ENCODE data around the gene CNTNAP3. TPM values are rescaled to one million over a fixed set of nuclear protein-coding genes. Genes with fewer than 3 reads are reported as not detected.
"Not testable (repeated sequence)": the region's sequence is repeated elsewhere in the genome, so short reads cannot be mapped to it uniquely, and the experiment has no call there.

Gene CNTNAP3
- total RNA-seq, 1 experiment from 2014 or later, result 8.8 TPM

- H3K4me1 ChIP-seq (ENCODE audit: control insufficient read depth, insufficient read depth, low read length); H3K27me3 ChIP-seq (ENCODE audit: control insufficient read depth, insufficient read depth, low read length); H3K36me3 ChIP-seq (ENCODE audit: control insufficient read depth, insufficient read depth, low read length); intact Hi-C loops (cut with micrococcal nuclease; ENCODE audit: unreplicated experiment); DNase-seq (ENCODE audit: low read depth, low spot score); in situ Hi-C loops (cut with HindIII; ENCODE audit: low pct_unique_long_range_greater_than_20kb, low sequenced_read_pairs); H3K27ac ChIP-seq (ENCODE audit: low read length); ATAC-seq; H3K4me3 ChIP-seq (ENCODE audit: low read depth in 2 of 2, low read length in 2 of 2); POLR2A ChIA-PET; BruUV-seq (replicated peaks); CTCF ChIA-PET; H3K9me3 ChIP-seq (ENCODE audit: control insufficient read depth, insufficient read depth, low read depth, low read length): not testable (repeated sequence)
Observed at GRCh38 chr9:39041774-39042173, 246.2 kb downstream of the CNTNAP3 start.

GRCh38 chr9:39039148-39039547 is 248.8 kb downstream of the CNTNAP3 start:
- POLR2A ChIA-PET; H3K9me3 ChIP-seq (ENCODE audit: control insufficient read depth, insufficient read depth, low read depth, low read length); BruUV-seq (replicated peaks); CTCF ChIA-PET; H3K36me3 ChIP-seq (ENCODE audit: control insufficient read depth, insufficient read depth, low read length); H3K4me3 ChIP-seq (ENCODE audit: low read depth in 2 of 2, low read length in 2 of 2); ATAC-seq; DNase-seq (ENCODE audit: low read depth, low spot score); in situ Hi-C loops (cut with HindIII; ENCODE audit: low pct_unique_long_range_greater_than_20kb, low sequenced_read_pairs); H3K27me3 ChIP-seq (ENCODE audit: control insufficient read depth, insufficient read depth, low read length); H3K4me1 ChIP-seq (ENCODE audit: control insufficient read depth, insufficient read depth, low read length); intact Hi-C loops (cut with micrococcal nuclease; ENCODE audit: unreplicated experiment); H3K27ac ChIP-seq (ENCODE audit: low read length): not testable (repeated sequence)

GRCh38 chr9:39038221-39038620 is 249.7 kb downstream of the CNTNAP3 start:
- not testable (repeated sequence) for BruUV-seq (replicated peaks)

GRCh38 chr9:39033849-39034248 is 254.1 kb downstream of the CNTNAP3 start:
- H3K9me3 ChIP-seq (ENCODE audit: control insufficient read depth, insufficient read depth, low read depth, low read length); CTCF ChIA-PET; H3K27me3 ChIP-seq (ENCODE audit: control insufficient read depth, insufficient read depth, low read length); BruUV-seq (replicated peaks); H3K4me1 ChIP-seq (ENCODE audit: control insufficient read depth, insufficient read depth, low read length); H3K36me3 ChIP-seq (ENCODE audit: control insufficient read depth, insufficient read depth, low read length); intact Hi-C loops (cut with micrococcal nuclease; ENCODE audit: unreplicated experiment); H3K4me3 ChIP-seq (ENCODE audit: low read depth in 2 of 2, low read length in 2 of 2); in situ Hi-C loops (cut with HindIII; ENCODE audit: low pct_unique_long_range_greater_than_20kb, low sequenced_read_pairs); POLR2A ChIA-PET; ATAC-seq; H3K27ac ChIP-seq (ENCODE audit: low read length); DNase-seq (ENCODE audit: low read depth, low spot score): not testable (repeated sequence)

More at GRCh38 chr9:39038221-39038620, 249.7 kb downstream of the CNTNAP3 start:
- DNase-seq (ENCODE audit: low read depth, low spot score); POLR2A ChIA-PET; H3K9me3 ChIP-seq (ENCODE audit: control insufficient read depth, insufficient read depth, low read depth, low read length); H3K27me3 ChIP-seq (ENCODE audit: control insufficient read depth, insufficient read depth, low read length); H3K4me1 ChIP-seq (ENCODE audit: control insufficient read depth, insufficient read depth, low read length); CTCF ChIA-PET; H3K4me3 ChIP-seq (ENCODE audit: low read depth in 2 of 2, low read length in 2 of 2); intact Hi-C loops (cut with micrococcal nuclease; ENCODE audit: unreplicated experiment); H3K36me3 ChIP-seq (ENCODE audit: control insufficient read depth, insufficient read depth, low read length); H3K27ac ChIP-seq (ENCODE audit: low read length); in situ Hi-C loops (cut with HindIII; ENCODE audit: low pct_unique_long_range_greater_than_20kb, low sequenced_read_pairs): not testable (repeated sequence)
- ATAC-seq, result peak; percentile 42; the same call in 1 of the 2 replicates

- POLR2A ChIA-PET; intact Hi-C loops (cut with micrococcal nuclease; ENCODE audit: unreplicated experiment); CTCF ChIA-PET; H3K36me3 ChIP-seq (ENCODE audit: control insufficient read depth, insufficient read depth, low read length); H3K27ac ChIP-seq (ENCODE audit: low read length); H3K4me3 ChIP-seq (ENCODE audit: low read depth in 2 of 2, low read length in 2 of 2); in situ Hi-C loops (cut with HindIII; ENCODE audit: low pct_unique_long_range_greater_than_20kb, low sequenced_read_pairs); H3K4me1 ChIP-seq (ENCODE audit: control insufficient read depth, insufficient read depth, low read length); BruUV-seq (replicated peaks); H3K9me3 ChIP-seq (ENCODE audit: control insufficient read depth, insufficient read depth, low read depth, low read length); H3K27me3 ChIP-seq (ENCODE audit: control insufficient read depth, insufficient read depth, low read length): not testable (repeated sequence)
- DNase-seq (ENCODE audit: low read depth, low spot score), result peak; percentile 38
- ATAC-seq, result peak; percentile 86
Observed at GRCh38 chr9:39030204-39031019, 257.6 kb downstream of the CNTNAP3 start.

- H3K9me3 ChIP-seq (ENCODE audit: control insufficient read depth, insufficient read depth, low read depth, low read length); POLR2A ChIA-PET; ATAC-seq; in situ Hi-C loops (cut with HindIII; ENCODE audit: low pct_unique_long_range_greater_than_20kb, low sequenced_read_pairs); intact Hi-C loops (cut with micrococcal nuclease; ENCODE audit: unreplicated experiment); BruUV-seq (replicated peaks); DNase-seq (ENCODE audit: low read depth, low spot score); H3K36me3 ChIP-seq (ENCODE audit: control insufficient read depth, insufficient read depth, low read length); H3K4me3 ChIP-seq (ENCODE audit: low read depth in 2 of 2, low read length in 2 of 2); H3K4me1 ChIP-seq (ENCODE audit: control insufficient read depth, insufficient read depth, low read length); CTCF ChIA-PET; H3K27me3 ChIP-seq (ENCODE audit: control insufficient read depth, insufficient read depth, low read length); H3K27ac ChIP-seq (ENCODE audit: low read length): not testable (repeated sequence)
Observed at GRCh38 chr9:39028855-39029254, 259.1 kb downstream of the CNTNAP3 start.

- intact Hi-C loops (cut with micrococcal nuclease; ENCODE audit: unreplicated experiment); in situ Hi-C loops (cut with HindIII; ENCODE audit: low pct_unique_long_range_greater_than_20kb, low sequenced_read_pairs); H3K36me3 ChIP-seq (ENCODE audit: control insufficient read depth, insufficient read depth, low read length); CTCF ChIA-PET; H3K9me3 ChIP-seq (ENCODE audit: control insufficient read depth, insufficient read depth, low read depth, low read length); DNase-seq (ENCODE audit: low read depth, low spot score); BruUV-seq (replicated peaks); ATAC-seq; H3K27ac ChIP-seq (ENCODE audit: low read length); H3K4me3 ChIP-seq (ENCODE audit: low read depth in 2 of 2, low read length in 2 of 2); POLR2A ChIA-PET; H3K4me1 ChIP-seq (ENCODE audit: control insufficient read depth, insufficient read depth, low read length); H3K27me3 ChIP-seq (ENCODE audit: control insufficient read depth, insufficient read depth, low read length): not testable (repeated sequence)
Observed at GRCh38 chr9:39028168-39028567, 259.8 kb downstream of the CNTNAP3 start.

All from Panc1 (cell line).